ACHN (cell line): ENCODE measurements around the gene TMEM115.
A peak's percentile ranks its signal among the peaks of the same experiment; 100 is the strongest.

Source experiments
- DNase-seq: peaks from one replicate; pipeline ENCODE4 v3.0.0-alpha.2; 2015
- in situ Hi-C: cut with HindIII; loops from 2 replicates; pipeline ENCODE4 v1.10.0; 2017; ENCODE audit warnings: low sequenced_read_pairs, low pct_ligation_motif_present, low pct_unique_long_range_greater_than_20kb

Gene TMEM115

DNA sequence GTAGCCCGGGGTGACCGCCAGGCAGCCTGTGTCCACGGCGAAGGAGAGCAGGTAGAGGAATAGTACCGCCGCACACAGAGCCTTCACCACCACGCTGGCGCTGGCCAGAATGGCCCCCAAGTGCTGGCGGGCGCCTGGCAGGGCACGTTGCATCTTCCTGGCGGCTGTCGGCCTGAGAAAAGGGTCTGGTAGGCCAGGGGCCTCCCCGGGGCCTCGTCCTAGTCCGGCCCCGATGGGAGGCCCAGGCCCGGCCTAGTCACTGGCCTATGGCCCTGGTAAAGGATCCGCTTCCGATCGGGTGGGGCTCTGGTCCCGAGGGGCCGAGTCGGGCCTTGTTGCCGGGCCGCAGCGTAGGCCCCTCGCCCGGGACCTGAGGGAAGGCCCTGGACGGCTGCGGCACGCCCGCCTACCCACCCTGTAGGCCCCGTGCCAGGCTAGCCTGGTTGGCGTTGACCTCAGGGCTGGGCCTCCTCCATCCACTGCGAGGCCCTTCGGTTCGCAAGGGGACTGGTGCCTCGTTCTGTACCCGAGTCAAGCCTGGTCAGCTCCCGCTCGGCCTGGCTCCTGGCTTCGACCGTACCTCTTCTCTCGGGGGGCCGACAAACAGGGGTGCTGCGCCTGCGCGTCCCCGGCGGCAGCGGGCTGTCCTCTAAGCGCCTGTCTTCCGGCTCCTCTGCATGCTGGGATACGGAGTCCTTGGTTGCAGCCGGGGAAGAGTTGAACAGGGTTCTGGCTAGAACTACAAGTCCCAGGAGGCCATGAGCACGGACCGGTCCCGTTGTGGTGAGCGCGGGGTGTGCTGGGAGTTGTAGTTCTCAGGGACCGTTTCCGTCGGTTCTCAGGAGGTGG is at the start of gene TMEM115:
Gene TMEM115 (minus strand): TSS at position 611 of the 849 bp plus-strand sequence. CDS start 458 bp downstream, at position 153.
- in situ Hi-C loops: no loop called here

GRCh38 chr3:50408443-50408944 is 49.2 kb upstream of the TMEM115 start:
- no peak for DNase-seq
- in situ Hi-C loops: no loop called here

More for the DNA sequence above, at the start of gene TMEM115:
- DNase-seq: peak; percentile 96

DNA sequence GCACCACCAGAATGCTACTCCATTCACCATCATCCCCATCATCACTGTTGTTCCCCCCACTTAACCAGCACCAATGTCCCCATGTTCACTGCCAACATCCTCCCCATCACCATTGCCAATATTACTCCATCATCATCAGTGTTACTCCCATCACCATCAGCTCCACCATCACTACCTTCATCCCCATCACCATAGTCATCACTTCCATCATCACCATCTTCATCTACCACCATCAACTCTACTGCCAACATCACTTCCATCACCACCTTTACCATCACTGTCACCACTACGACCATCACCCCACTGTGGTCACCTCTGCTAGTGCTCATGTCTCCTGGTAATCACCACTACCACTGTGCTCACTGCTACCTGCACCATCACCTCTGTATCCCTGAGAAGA is 47.2 kb upstream of the TMEM115 start:
- in situ Hi-C loops: no loop called here
- no peak for DNase-seq

GRCh38 chr3:50405249-50405648 is 45.9 kb upstream of the TMEM115 start:
- in situ Hi-C loops: no loop called here

DNA sequence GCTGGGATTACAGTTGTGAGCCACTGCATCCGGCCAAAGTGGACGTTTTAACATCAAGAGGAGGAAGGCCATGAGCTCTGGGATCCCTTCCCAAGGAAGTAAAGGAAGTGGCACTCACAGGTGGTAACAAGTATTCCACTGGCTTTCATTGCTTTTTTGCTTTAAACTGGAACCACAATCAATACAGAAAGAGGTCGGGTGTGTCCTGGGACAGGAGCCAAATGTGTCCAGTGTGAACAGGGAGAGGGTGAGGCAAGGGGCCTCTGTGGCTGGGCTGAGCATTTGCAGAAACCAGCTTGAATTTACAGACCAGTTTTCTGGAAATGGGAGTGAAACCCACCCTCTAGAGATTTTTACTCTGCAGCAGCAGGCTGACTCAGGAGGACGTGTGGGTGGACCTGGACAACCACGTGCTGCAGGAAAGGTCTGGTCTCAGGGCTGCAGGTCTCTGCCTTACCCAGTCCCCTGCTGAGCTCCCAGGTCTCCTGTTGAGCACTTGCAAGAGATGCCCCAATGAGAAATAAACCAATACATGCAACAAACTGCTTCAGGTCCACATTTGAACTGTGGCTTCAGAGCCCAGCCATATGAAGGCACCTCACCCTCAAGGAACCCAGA is 42.8 kb upstream of the TMEM115 start:
- in situ Hi-C loops: no loop called here
- no peak for DNase-seq

More at GRCh38 chr3:50405249-50405648, 45.9 kb upstream of the TMEM115 start:
- DNase-seq: peak; percentile 30

- in situ Hi-C loops: no loop called here
- DNase-seq: no peak
Observed at GRCh38 chr3:50396502-50396901, 37.2 kb upstream of the TMEM115 start.

- DNase-seq: no peak
- in situ Hi-C loops: no loop called here
Observed at GRCh38 chr3:50395070-50395860, 35.9 kb upstream of the TMEM115 start.

GRCh38 chr3:50393061-50393460 is 33.7 kb upstream of the TMEM115 start:
- no peak for DNase-seq
- in situ Hi-C loops: no loop called here

DNA sequence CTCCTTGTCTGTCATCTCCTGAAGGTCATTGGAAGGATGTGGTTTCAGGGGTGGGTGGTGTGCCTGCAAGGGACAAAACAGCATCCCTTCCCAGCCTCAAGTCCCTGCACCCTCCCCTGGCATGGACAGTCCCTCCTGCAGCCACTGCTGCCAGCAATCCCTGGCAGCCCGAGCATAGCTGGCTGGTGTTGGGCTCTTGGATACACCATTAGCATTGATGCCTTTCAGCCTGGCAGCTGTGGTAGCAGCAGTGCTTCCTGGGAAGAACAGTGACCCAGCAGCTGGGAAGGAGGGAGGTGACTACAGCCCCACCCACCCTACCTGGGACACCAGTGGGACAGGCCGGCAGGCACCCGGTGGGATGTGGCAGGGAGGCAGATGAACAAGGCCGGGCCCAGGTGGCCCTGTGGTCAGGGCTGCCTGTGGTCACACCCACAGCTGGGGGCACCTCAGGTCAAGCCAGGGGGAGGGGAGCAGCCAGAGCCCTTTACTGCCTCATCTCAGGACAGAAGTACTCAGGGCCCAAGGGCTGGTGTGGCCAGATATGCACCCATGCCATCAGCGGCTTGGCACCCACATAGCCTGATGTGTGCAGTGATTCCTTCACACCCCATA is 32.9 kb upstream of the TMEM115 start:
- no peak for DNase-seq
- in situ Hi-C loops: no loop called here

DNA sequence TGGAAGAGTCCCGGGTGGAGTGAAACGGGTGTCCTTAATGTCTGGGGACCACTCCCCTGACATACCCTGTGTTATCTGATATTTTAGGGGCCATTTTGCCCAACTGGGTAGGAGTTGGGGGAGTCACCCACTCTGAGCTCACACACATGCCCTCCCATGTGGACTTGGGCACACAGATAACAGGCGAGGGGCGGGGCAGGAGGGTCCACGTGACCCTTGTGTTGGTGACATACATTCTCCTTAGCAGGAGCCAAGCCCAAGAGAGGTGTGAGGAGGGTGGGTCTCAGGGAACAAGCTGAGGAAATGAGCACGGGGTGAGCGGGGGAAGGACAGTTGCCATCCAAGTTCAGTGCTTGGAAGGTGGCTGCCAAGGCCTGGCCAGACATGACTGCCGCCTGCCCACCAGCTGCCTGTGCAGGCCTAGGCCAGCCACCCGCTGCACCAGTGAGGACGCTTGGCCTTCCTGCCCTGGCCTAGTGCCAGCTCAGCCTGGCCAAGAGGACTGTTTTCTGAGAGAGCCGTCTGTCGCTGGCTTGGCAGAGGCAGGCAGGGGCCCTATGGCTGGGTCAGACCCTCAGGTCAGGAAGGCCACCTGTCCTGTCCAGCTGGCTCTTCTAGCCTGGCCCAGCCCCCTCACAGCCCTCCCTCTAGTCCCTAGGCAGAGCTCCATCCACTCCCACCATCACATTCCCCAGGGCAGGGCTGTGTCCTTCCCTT is 31.3 kb upstream of the TMEM115 start:
- no peak for DNase-seq
- in situ Hi-C loops: no loop called here

GRCh38 chr3:50389414-50389767 is 30.1 kb upstream of the TMEM115 start:
- in situ Hi-C loops: no loop called here
- DNase-seq: no peak

GRCh38 chr3:50388720-50389413 is 29.5 kb upstream of the TMEM115 start:
- no peak for DNase-seq
- in situ Hi-C loops: no loop called here

- in situ Hi-C loops: no loop called here
- DNase-seq: no peak
Observed at GRCh38 chr3:50388016-50388719, 28.8 kb upstream of the TMEM115 start.

DNA sequence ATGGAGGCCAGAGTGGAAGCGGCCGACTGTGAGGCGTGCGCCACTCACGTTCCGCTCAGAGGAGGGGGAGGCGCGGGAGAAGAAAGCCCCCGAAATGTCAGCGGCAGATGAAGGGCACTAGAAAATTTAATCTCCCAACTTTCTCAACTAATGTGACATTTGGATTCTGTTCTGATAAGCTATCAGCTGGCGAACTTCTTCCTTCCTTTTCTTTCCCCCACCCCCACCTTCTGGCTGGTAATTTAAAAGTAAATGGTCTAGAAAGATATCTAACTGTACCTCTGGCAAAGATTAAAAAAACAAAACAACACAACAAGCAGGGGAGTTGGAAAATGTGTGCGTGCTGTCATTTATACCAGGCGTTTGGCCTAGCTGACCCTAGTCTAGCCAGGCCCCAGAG is 26.4 kb upstream of the TMEM115 start:
- in situ Hi-C loops: no loop called here
- no peak for DNase-seq

- in situ Hi-C loops: no loop called here
Observed at GRCh38 chr3:50383750-50384149, 24.4 kb upstream of the TMEM115 start.

GRCh38 chr3:50382722-50383121 is 23.4 kb upstream of the TMEM115 start:
- no peak for DNase-seq
- in situ Hi-C loops: no loop called here

More at GRCh38 chr3:50383750-50384149, 24.4 kb upstream of the TMEM115 start:
- no peak for DNase-seq

GRCh38 chr3:50381383-50381782 is 22.1 kb upstream of the TMEM115 start:
- in situ Hi-C loops: no loop called here
- DNase-seq: no peak
